ENCODE data around the gene XKR7.

Gene XKR7

GRCh38 chr20:31979713-31980426, 11.9 kb downstream of the XKR7 start:
- DNase-seq = no peak

- no peak for DNase-seq
Measured at GRCh38 chr20:31981784-31982183, 13.8 kb downstream of the XKR7 start.

GRCh38 chr20:31984981-31985471, 17.1 kb downstream of the XKR7 start:
- no peak for DNase-seq

GRCh38 chr20:31987744-31988143, 19.8 kb downstream of the XKR7 start:
- peak; percentile 85 for DNase-seq

- DNase-seq = peak; percentile 72
Measured at GRCh38 chr20:31988430-31989015, 20.6 kb downstream of the XKR7 start.

- DNase-seq = no peak
Measured at GRCh38 chr20:31989030-31989645, 21.2 kb downstream of the XKR7 start.

GRCh38 chr20:31990641-31991338, 22.8 kb downstream of the XKR7 start:
- DNase-seq = no peak

- DNase-seq = no peak
Measured at GRCh38 chr20:31991339-31991705, 23.4 kb downstream of the XKR7 start.

GRCh38 chr20:31992086-31992485, 24.1 kb downstream of the XKR7 start:
- no peak for DNase-seq

- DNase-seq = no peak
Measured at GRCh38 chr20:31996996-31997395, 29.0 kb downstream of the XKR7 start.

- no peak for DNase-seq
Measured at GRCh38 chr20:31998246-31998645, 30.3 kb downstream of the XKR7 start.

GRCh38 chr20:32003325-32003724, 35.4 kb downstream of the XKR7 start:
- DNase-seq = no peak

- no peak for DNase-seq
Measured at GRCh38 chr20:32004963-32005362, 37.0 kb downstream of the XKR7 start.

GRCh38 chr20:32006053-32006452, 38.1 kb downstream of the XKR7 start:
- no peak for DNase-seq

GRCh38 chr20:32006841-32007786, 39.2 kb downstream of the XKR7 start:
- DNase-seq = no peak

- DNase-seq = no peak
Measured at GRCh38 chr20:32007787-32008616, 40.1 kb downstream of the XKR7 start.

GRCh38 chr20:32009564-32009963, 41.6 kb downstream of the XKR7 start:
- no peak for DNase-seq

GRCh38 chr20:32010101-32010500, 42.1 kb downstream of the XKR7 start, which contains the start of gene CCM2L:
TSS of gene CCM2L (plus strand) at chr20:32010438. CDS start at chr20:32010455, 17 bp downstream.
- DNase-seq = no peak

GRCh38 chr20:32010666-32011065, 42.7 kb downstream of the XKR7 start:
- no peak for DNase-seq

GRCh38 chr20:32012159-32012688, 44.3 kb downstream of the XKR7 start:
- DNase-seq = no peak

- DNase-seq = no peak
Measured at GRCh38 chr20:32013326-32013725, 45.4 kb downstream of the XKR7 start.
